ENCODE results near the gene OR9Q1.
"Not testable (repeated sequence)": the region's sequence is repeated elsewhere in the genome, so short reads cannot be mapped to it uniquely, and the experiment has no call there.

The OR9Q1 gene

GRCh38 chr11:58212420-58212819 is 188.7 kb downstream of the OR9Q1 start, which contains the start of gene OR1S1:
Gene OR1S1, plus strand, starts transcription at chr11:58212720.
- not testable (repeated sequence) for H2BK120ac ChIP-seq (ENCODE audit: insufficient read depth, low read length, poor library complexity); H3K14ac ChIP-seq (ENCODE audit: low read length); H3K27ac ChIP-seq (ENCODE audit: low read depth, low read length); H3K4me2 ChIP-seq (ENCODE audit: low read length); H4K12ac ChIP-seq (ENCODE audit: low read depth, low read length); H3K36me3 ChIP-seq (ENCODE audit: control insufficient read depth in 1 of 2, insufficient read depth in 2 of 2, low read length in 2 of 2); H2BK12ac ChIP-seq (ENCODE audit: low read length); H2AFZ ChIP-seq (ENCODE audit: insufficient read depth, low read length, poor library complexity); H3K79me2 ChIP-seq (ENCODE audit: control insufficient read depth, insufficient read depth, low read length, poor library complexity); H3K4me1 ChIP-seq (ENCODE audit: control insufficient read depth in 1 of 2, insufficient read depth in 2 of 2, low read length in 2 of 2); H3K4ac ChIP-seq (ENCODE audit: low read depth, low read length); H4K91ac ChIP-seq (ENCODE audit: low read depth, low read length); H3K18ac ChIP-seq (ENCODE audit: low read length); H4K8ac ChIP-seq (ENCODE audit: low read depth, low read length); H2AK5ac ChIP-seq (ENCODE audit: low read length); H3K9ac ChIP-seq (ENCODE audit: low read length); H3K9me3 ChIP-seq (ENCODE audit: insufficient read depth, low read depth, low read length); H3K23ac ChIP-seq (ENCODE audit: low read length); DNase-seq; H2BK5ac ChIP-seq (ENCODE audit: low read depth, low read length, poor library complexity); H3K27me3 ChIP-seq (ENCODE audit: insufficient read depth, low read length); H3K4me3 ChIP-seq (ENCODE audit: low read depth, low read length); H3K79me1 ChIP-seq (ENCODE audit: low read length)
- no CpG with 5 or more reads among the region's 2 CpGs for WGBS (ENCODE audit: extremely low coverage, insufficient coverage, insufficient read length)

- no peaks in the 10 kb centered on the region for H3K9me3 ChIP-seq (ENCODE audit: insufficient read depth, low read depth, low read length)
- H3K36me3 ChIP-seq (ENCODE audit: control insufficient read depth in 1 of 2, insufficient read depth in 2 of 2, low read length in 2 of 2) = no peaks in the 10 kb centered on the region
- no peak overlapping the region for H2BK5ac ChIP-seq (ENCODE audit: low read depth, low read length, poor library complexity)
- H2AK5ac ChIP-seq (ENCODE audit: low read length) = no peak overlapping the region
- H3K14ac ChIP-seq (ENCODE audit: low read length) = no peak overlapping the region
- H3K9ac ChIP-seq (ENCODE audit: low read length) = no peak overlapping the region
- no peak overlapping the region for H3K4ac ChIP-seq (ENCODE audit: low read depth, low read length)
- H4K91ac ChIP-seq (ENCODE audit: low read depth, low read length) = no peak overlapping the region
- H3K27me3 ChIP-seq (ENCODE audit: insufficient read depth, low read length) = no peaks in the 10 kb centered on the region
- no peaks in the 10 kb centered on the region for H3K4me1 ChIP-seq (ENCODE audit: control insufficient read depth in 1 of 2, insufficient read depth in 2 of 2, low read length in 2 of 2)
- H3K4me2 ChIP-seq (ENCODE audit: low read length) = no peak overlapping the region
- no peak overlapping the region for H3K4me3 ChIP-seq (ENCODE audit: low read depth, low read length)
- H3K18ac ChIP-seq (ENCODE audit: low read length) = no peak overlapping the region
- H4K12ac ChIP-seq (ENCODE audit: low read depth, low read length) = no peak overlapping the region
- no peak overlapping the region for H4K8ac ChIP-seq (ENCODE audit: low read depth, low read length)
- DNase-seq = no peak
- no peak overlapping the region for H2AFZ ChIP-seq (ENCODE audit: insufficient read depth, low read length, poor library complexity)
- H3K23ac ChIP-seq (ENCODE audit: low read length) = no peak overlapping the region
- H3K27ac ChIP-seq (ENCODE audit: low read depth, low read length) = no peak overlapping the region
- H3K79me2 ChIP-seq (ENCODE audit: control insufficient read depth, insufficient read depth, low read length, poor library complexity) = no peaks in the 10 kb centered on the region
- H2BK12ac ChIP-seq (ENCODE audit: low read length) = no peak overlapping the region
- no peaks in the 10 kb centered on the region for H3K79me1 ChIP-seq (ENCODE audit: low read length)
- no peak overlapping the region for H2BK120ac ChIP-seq (ENCODE audit: insufficient read depth, low read length, poor library complexity)
These were observed 192.8 kb downstream of the OR9Q1 start for GRCh38 chr11:58216476-58216875.

DNA sequence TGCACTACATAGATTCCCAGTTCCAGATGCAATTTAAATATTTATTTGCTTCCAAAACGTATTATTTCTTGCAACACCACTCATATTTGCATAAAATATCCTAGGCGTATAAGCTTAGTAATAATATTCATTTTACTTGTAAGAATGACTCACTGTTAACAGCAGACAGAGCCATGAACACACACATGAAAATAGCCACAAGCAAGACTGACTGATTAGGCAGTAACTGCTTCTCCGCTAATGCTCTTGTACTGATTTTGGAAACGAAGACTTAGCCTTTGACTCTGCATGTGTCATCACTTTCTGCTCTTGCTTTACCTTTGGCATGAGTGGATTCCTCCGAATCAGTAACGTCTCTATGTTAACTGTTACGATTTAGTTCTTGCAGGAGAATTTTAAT is 199.0 kb downstream of the OR9Q1 start:
- Histone ChIP-seq H3K27ac (ENCODE audit: low read depth, low read length) (no peak overlapping the region), H2AK5ac (ENCODE audit: low read length) (no peak overlapping the region), H3K4me3 (ENCODE audit: low read depth, low read length) (no peak overlapping the region), H3K79me2 (ENCODE audit: control insufficient read depth, insufficient read depth, low read length, poor library complexity) (no peaks in the 10 kb centered on the region), H3K36me3 (ENCODE audit: control insufficient read depth in 1 of 2, insufficient read depth in 2 of 2, low read length in 2 of 2) (no peaks in the 10 kb centered on the region), H4K12ac (ENCODE audit: low read depth, low read length) (no peak overlapping the region), H3K9ac (ENCODE audit: low read length) (no peak overlapping the region), H2AFZ (ENCODE audit: insufficient read depth, low read length, poor library complexity) (no peak overlapping the region), H3K79me1 (ENCODE audit: low read length) (no peaks in the 10 kb centered on the region), H3K4me1 (ENCODE audit: control insufficient read depth in 1 of 2, insufficient read depth in 2 of 2, low read length in 2 of 2) (no peaks in the 10 kb centered on the region), H3K4ac (ENCODE audit: low read depth, low read length) (no peak overlapping the region), H3K14ac (ENCODE audit: low read length) (no peak overlapping the region), H3K27me3 (ENCODE audit: insufficient read depth, low read length) (no peaks in the 10 kb centered on the region), H2BK5ac (ENCODE audit: low read depth, low read length, poor library complexity) (no peak overlapping the region), H2BK12ac (ENCODE audit: low read length) (no peak overlapping the region), H2BK120ac (ENCODE audit: insufficient read depth, low read length, poor library complexity) (no peak overlapping the region), H4K91ac (ENCODE audit: low read depth, low read length) (no peak overlapping the region), H3K18ac (ENCODE audit: low read length) (no peak overlapping the region), H3K9me3 (ENCODE audit: insufficient read depth, low read depth, low read length) (no peaks in the 10 kb centered on the region), H3K4me2 (ENCODE audit: low read length) (no peak overlapping the region), H4K8ac (ENCODE audit: low read depth, low read length) (no peak overlapping the region), H3K23ac (ENCODE audit: low read length) (no peak overlapping the region)
- peak; percentile 62 to 88 for DNase-seq
- WGBS (ENCODE audit: extremely low coverage, insufficient coverage, insufficient read length) = no CpG with 5 or more reads among the region's 7 CpGs

DNA sequence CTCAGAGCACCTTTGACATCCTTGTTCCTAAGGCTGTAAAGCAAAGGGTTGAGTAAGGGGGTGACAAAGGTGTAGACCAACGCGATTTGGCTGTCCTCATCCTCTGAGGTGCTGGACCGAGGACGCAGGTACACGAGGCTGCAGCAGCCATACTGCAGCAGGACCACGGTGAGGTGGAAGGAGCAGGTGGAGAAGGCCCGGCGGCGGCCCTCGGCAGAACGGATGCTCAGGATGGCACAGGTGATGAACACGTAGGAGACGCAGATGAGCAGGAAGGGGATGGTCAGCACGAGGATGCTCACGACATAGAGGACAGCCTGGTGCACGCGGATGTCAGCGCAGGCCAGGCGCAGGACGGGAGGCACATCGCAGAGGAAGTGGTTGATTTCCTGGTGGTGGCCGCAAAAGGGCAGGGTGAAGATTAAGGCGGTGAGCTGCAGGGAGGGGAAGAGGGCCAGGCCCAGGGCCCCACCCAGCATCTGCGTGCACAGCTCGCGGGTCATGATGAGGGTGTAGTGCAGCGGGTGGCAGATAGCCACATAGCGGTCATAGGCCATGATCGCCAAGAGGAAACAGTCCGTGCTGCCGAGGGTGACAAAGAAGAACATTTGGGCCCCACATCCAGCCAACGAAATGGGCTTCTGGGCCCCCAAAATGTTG is 204.4 kb downstream of the OR9Q1 start:
- Histone ChIP-seq H2AFZ (ENCODE audit: insufficient read depth, low read length, poor library complexity) (no peak overlapping the region), H3K9me3 (ENCODE audit: insufficient read depth, low read depth, low read length) (no peaks in the 10 kb centered on the region), H3K27ac (ENCODE audit: low read depth, low read length) (no peak overlapping the region), H3K23ac (ENCODE audit: low read length) (no peak overlapping the region), H3K4me1 (ENCODE audit: control insufficient read depth in 1 of 2, insufficient read depth in 2 of 2, low read length in 2 of 2) (no peaks in the 10 kb centered on the region), H3K4me3 (ENCODE audit: low read depth, low read length) (no peak overlapping the region), H3K18ac (ENCODE audit: low read length) (no peak overlapping the region), H2BK120ac (ENCODE audit: insufficient read depth, low read length, poor library complexity) (no peak overlapping the region), H4K12ac (ENCODE audit: low read depth, low read length) (no peak overlapping the region), H3K4ac (ENCODE audit: low read depth, low read length) (no peak overlapping the region), H4K91ac (ENCODE audit: low read depth, low read length) (no peak overlapping the region), H3K4me2 (ENCODE audit: low read length) (no peak overlapping the region), H3K79me1 (ENCODE audit: low read length) (no peaks in the 10 kb centered on the region), H2AK5ac (ENCODE audit: low read length) (no peak overlapping the region), H3K79me2 (ENCODE audit: control insufficient read depth, insufficient read depth, low read length, poor library complexity) (no peaks in the 10 kb centered on the region), H3K14ac (ENCODE audit: low read length) (no peak overlapping the region), H2BK5ac (ENCODE audit: low read depth, low read length, poor library complexity) (no peak overlapping the region), H3K27me3 (ENCODE audit: insufficient read depth, low read length) (no peaks in the 10 kb centered on the region), H3K9ac (ENCODE audit: low read length) (no peak overlapping the region), H2BK12ac (ENCODE audit: low read length) (no peak overlapping the region), H3K36me3 (ENCODE audit: control insufficient read depth in 1 of 2, insufficient read depth in 2 of 2, low read length in 2 of 2) (no peaks in the 10 kb centered on the region), H4K8ac (ENCODE audit: low read depth, low read length) (no peak overlapping the region)
- WGBS (ENCODE audit: extremely low coverage, insufficient coverage, insufficient read length) = no CpG with 5 or more reads among the region's 32 CpGs
- DNase-seq = no peak

Measured in trophoblast cell (in vitro differentiated cells and primary cell).